Activated CD4-positive, alpha-beta T cell treated with anti-CD3 and anti-CD28 coated beads, Interleukin-2, amount 50 U/mL, for 1 hour (primary cell): ENCODE results near the gene FGF14.

Experiments
- DNase-seq: peaks from one replicate; pipeline ENCODE4 v3.0.0-alpha.2; 2020

FGF14 gene

DNA sequence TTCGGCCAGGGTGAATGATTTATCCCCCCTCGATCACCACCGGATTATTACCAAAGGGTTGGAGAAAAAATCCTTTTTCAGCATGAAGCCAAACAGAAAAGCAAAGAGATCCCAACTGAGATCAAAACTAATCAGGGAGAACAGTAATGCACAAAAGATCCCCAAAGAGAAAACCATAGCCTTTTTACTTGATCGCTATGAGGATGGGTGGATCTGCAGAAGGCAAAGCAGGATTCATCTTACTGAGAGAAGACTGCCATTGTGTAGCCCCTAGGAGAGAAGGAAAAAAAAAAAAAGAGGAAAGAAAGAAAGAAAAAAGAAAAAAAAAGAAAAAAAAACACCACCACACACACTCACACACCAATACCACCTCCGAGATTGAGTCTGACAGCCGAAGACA, at the start of gene FGF14:
FGF14 (minus strand) TSS at position 283 of the 400 bp plus-strand sequence.
- no peak for DNase-seq

DNA sequence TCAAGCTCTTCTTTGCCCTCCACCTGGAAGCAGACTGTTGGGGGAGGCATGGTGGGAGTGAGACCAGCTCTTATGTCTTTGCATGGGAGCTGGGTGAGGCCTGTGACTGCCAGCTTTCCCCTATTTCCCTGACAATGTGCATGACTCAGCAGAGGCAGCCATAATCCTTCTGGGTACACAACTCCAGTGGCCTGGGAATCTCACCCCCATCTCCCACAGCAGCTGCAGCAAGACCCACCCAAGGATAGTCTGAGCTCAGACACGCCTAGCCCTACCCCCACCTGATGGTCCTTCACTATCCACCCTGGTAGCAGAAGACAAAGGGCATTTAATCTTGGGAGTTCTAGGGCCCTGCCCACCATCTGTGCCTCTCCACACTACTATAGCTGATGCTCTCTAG, 41.4 kb upstream of the FGF14 start:
- no peak for DNase-seq

DNA sequence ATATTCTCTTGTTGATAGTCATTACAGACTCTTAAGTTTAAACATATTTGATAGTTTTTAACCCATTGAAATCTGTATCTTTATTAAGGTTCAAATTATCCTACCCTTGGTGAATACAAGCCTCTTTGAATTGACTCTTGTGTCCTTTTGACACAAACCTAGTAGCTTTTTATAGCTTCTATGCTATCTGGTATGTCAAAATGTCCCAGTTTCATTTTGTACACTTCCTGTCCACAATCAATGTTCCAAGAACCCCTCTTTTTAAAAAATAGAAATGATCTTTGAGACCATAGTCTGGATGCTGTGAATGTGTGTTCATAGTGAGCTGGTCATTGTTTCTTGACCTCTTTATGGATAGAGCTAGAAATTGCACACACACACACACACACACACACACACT, 39.2 kb upstream of the FGF14 start:
- no peak for DNase-seq

DNA sequence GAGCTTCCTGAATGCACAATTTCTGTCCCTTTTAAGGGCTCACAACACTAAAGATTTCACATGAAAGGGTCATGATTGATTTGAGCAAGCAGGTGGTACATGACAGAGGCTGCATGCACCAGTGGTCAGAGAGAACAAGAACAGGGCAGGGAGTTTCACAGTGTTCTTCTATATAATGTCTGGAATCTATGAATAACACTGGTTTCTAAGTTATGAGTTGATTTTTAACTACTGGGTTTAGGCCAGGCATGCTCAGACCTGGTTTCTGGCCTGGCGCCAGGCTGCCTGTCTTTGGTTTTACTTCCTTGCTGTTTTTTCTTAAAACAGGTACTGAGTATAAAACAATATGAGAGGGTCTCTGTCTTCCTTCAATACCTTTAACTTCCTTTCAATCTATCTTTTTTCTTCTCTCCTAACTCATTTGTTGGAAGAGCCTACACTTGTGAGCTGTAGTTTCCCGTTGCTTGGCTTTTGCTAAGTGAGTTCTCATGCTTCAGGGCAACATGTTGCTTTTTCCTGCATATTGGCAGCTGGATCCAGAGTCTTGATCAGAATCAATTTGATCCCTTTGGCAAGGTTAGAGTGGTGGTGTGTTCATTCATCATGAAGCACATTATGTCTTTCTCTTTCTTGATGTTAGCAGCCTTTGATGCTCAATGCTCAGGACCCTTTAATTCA, 38.5 kb upstream of the FGF14 start:
- no peak for DNase-seq

DNA sequence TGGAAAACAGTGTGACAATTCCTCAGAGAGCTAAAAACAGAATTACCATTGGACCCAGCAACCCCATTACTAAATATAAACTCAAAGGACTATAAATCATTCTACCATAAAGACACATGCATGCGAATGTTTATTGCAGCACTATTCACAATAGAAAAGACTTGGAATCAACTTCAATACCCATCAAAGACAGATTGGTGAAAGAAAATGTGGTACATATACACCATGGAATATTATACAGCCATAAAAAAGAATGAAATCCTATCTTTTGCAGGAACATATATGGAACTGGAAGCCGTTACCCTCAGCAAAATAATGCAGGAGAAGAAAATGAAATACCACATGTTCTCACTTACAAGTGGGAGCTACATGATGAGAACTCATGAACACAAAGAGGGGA, 20.8 kb upstream of the FGF14 start:
- no peak for DNase-seq

DNA sequence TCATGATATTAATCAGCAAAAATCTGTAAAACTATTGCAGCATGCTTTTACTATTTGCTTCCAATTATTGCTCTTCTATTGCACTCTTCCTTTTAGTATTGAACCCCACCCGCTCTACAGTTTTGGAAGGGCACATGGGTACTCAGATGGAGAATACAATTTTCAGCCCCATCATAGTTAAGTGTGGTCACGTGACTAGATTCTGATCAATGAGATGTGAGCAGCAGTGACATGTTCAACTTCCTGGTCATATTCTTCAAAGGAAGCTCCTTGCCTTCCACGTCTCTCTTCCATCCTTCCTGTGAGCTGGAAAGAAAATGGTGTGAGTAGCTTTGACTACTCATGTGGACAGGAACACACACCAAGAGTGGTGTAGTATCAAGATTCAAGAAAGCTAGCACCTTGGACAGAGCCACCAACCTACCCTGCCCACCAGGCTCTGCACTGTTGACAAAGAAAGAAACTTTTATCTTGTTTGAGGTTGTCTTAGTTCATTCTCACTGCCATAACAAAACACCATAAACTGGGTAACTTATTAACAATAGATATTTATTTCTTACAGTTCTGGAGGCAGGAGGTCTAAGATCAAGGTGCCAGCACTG, 3.8 kb upstream of the FGF14 start:
- no peak for DNase-seq

DNA sequence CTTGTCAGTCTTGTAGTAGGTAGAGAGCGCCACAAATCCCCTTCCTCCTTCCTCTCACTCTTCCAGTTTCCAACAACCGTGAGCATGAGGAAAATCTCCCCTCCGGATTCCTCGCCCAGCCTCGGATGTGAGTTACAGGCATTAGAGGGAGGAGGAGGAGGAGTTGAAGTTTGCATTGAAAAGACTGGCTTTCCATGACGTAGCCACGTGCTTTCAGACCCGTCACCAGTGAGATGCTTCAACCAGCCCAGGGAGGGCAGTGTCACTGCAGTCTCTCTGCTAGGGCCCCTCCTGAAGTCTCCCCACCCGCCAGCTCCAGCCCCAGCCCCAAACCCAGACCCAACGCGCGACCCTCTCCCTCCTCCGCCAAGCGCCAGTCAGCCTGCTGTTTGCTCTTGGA, 442 bp upstream of the FGF14 start:
- DNase-seq = no peak

DNA sequence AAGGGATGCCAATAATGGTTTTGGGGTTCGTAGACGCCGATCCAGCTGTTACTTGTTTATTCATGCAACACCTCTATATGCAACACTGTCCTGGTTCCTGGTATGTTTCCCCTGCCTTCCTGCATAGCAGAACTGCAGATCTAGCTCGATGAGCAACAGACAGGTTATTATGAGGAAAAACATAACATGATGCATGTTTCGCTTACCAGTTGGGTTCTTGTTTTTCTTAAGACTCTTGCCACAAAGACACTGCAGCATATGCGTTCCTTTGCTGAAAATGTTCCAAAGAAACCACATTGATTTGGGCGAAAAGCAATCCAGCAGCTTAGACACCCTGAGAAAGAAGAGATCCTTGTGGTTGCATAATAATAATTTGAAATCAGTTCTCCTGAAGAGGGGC, 583 bp downstream of the FGF14 start:
- DNase-seq = no peak

DNA sequence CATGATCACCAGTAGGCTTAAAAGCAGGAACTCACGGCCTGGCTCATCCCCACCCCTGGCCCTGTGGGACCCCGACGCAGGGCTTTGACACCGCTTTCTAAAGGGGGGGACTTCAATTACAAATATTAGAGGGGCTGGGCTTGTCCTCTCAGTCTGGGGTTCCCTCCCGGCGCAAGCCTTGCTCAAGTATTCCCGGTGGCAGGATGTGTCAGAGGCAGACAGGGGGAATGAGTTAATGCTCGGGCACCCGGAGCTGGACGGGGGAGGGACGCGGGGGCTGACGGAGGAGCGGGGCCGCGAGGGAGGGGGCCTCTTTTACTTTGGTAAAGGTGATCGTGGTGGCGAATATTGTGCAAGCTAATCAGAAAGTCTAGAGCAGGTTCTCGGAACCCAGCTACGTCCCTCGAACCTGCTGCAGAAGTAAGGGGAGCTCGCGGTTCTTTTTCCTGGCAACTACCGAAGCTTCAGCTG, 1.1 kb downstream of the FGF14 start:
- no peak for DNase-seq

DNA sequence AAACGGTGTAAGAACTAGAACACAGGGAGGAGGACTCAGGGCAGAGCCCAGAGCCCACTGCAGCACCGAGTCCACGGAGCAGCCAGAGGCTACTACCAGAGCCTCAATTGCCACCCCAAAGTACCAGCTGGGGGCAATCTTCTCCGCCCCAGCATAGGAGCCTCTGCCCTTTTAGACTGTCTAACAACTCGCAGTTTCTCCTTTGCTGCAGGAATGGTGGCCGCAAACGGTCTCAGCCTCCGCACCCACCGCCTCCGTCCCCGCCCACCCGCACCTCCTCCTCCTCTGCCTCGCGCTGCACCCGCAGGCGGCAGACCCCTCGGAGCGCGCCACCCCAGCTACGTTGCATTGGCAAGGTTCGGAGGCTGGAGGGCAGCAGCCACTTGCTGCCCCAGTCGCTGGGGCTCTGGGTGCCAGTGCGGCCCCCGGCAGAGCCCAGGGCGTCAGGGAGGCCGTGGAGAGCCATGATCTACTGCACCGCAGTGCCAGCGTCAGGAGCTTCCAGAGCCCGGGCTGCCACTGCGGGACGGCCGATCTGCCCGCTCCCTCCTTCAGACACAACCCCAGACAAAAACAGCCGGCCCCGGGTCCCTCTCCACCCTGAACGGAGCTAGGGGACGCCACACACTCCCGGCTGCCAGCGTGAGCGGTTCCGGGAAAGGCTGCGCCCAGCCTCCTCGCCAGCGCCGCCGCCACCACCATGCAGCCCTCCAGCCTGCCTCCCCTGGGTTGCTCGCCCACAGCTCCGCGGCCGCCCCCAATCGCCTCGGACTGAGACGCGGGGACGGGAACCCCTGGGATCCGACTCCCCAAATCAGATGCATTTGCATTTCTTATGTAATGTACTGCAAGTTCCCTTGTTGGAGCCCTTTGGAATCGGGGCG, 1.8 kb downstream of the FGF14 start:
- DNase-seq = no peak

DNA sequence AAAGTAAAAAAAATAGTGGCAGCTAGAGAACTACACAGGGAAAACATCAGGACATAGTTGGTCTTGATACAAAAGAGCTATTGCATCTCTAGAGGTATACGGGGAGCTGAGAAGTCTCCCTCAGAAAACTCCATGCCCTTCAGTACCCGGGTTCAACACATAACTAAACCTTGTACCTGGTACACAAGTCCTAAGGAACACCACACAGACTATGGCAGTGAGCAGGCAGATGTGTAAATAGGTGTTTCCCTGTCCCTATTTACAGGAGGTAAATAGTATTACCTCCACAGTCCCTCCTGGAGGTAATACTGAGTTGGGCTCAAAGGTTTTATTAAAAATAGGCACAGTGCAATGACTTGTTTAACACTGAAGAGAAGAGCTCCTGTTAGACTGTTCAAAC, 5.9 kb downstream of the FGF14 start:
- no peak for DNase-seq

DNA sequence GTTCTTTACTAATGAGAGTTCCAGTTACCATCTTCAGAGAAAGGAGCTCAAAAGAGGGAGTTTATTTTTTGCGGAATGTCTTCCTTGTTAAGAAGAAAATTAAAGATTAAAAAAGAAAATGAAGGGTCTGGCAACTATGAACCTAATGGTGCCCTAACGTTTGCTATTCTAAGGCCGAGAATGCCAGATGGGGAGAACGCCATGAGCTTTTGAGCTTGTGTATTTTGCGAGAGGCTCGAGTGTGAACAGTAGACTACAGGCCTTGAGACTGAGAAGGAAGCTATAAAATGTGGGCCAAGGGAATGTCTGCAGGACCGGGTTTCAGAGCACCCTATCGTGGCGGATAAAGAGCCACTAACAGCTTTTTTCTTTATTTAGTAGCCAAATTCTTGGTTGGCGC, 6.7 kb downstream of the FGF14 start:
- no peak for DNase-seq

DNA sequence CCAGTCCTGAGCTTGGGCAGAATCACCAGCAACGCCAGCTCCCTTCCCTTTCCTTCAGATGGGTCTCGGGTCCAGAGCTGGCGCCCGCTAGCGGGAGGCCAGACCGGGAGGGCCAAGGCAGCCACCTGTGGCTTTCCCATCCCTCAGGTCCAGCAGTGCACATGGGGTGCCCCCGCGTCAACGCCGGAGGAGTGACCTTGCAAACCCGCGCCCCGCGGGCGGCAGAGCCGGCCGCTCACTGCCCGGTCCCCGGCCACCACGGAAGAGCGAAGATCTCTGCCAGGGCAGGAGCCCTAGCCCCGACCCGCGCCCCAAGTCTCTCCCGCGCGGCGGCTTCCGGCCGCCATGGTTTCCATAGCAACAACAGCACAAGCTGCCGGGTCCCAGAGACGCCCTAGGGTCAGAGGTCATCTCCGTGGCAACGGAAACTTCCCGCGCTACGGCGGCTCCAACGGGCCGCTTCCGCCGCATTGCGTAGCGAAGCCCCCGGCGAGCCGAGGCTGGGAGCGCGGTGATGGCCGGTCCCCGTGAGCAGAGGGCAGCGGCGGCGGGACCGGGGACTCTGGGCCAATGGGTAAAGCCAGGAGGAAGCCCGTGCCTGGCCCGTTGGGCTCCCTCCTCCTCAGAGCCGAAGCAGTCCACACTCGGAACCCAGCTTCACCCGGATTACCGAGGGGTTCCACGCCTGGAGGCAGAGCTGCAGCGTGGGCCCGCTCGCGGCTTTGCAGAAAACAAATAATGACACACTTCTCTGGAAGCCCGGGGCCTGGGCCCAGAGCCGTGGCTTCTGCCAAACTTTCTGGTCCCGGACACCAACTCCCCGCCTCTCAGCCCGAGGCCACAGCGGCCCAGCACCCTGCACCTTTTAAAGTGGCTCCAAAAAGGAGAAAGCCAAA, 7.4 kb downstream of the FGF14 start:
- peak; percentile 97 for DNase-seq

DNA sequence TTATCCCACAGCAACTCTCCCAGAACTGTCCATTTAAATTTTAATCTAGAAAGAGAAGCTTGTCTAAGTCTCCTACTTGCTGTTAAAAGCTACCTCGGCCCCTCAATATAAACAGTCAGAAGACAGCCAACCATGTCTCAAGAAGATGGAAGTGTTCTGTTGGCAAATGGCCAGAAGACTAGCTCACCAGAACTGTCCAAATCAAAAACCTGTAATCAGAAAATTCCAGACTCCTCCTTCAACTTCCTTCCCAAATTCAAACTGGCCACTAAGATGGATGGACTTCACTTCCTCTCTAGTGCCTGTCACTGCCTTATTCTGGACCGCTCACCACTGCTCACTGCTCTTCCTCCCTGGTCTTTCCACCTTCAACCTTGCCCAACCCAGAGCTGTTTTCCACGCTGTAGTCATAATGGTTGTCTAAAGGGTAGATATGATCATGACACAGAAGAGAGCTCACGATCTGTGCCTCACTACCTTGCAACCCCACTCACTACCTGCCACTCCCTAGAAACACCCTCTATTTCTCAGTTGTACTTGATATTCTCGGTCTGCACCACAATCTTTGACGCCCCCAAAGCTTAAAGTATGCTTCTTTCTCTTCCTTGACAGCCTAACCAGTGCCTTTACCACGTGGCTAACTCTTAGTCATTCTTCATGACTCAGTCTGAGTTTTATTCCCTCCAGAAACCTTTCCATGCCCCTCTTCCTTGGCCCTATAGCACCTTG, 9.2 kb downstream of the FGF14 start:
- DNase-seq = no peak

DNA sequence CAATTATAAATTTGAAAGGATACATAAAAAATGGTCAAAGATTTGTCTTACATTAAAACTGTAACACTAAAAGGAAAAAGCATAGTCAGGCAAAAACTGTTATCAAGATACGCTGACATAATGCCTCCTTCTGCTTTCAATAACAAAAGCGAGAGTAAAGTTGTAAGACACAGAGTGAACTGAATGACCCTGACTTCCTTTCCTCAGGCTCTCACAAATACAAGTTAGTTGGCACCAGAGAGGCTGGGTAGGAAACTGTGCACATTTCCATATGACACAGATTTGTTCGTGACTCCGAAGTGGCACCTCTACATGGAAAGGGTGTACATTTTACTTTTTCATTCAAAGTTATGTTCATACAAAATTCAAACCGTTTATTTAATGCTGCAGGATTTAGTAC, 15.4 kb downstream of the FGF14 start:
- no peak for DNase-seq

DNA sequence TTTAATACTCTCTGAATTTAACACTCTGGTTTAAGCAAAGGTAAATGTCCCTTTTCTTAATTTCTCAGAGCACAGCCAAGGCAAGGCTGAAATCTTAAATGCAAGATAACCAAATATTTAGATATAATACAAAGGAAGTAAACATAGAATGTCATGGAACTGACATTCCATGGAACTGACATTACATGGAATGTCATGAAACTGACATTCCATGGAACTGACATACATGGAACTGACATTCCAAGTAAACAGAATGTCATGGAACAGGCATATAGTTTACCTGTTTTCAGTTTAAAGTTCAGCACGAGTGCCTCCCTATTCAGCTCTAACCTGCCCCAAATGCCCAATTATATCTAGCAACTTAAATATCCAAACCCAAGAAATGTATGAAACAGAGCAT, 21.8 kb downstream of the FGF14 start:
- no peak for DNase-seq

DNA sequence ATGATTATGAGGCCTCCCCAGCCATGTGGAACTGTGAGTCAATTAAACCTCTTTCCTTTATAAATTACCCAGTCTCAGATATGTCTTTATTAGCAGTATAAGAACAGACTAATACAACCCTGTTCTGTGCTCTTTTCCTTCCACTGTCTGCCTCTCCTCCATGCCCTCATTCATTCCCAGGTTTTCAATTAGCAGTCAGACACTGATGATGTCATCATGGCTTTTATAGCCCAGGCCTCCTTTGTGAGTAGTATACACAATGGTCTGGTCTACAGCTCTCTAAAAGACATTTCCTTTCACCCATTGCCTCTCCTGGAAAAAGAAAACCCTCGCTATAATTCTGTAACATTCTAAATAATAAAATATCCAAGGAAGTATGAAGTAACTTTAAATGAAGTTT, 25.5 kb downstream of the FGF14 start:
- no peak for DNase-seq

DNA sequence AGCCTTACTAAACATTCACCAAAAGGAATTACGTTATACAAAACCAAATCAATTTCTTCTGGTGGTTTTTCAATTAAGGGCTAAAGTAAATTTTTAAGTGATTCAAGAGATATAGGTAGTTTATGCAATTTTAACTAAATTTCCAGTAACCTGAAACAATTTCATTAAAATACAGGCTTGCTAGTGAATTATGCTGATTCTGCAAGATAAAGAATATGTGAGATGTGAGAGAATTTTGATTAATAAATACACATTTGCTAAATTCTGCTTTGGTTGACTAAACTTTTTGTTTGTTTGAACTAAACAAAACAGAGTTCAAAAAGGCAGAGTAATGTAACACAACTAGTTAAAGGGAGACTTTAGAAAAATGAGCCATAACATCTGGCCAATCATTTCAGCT, 27.1 kb downstream of the FGF14 start:
- no peak for DNase-seq

DNA sequence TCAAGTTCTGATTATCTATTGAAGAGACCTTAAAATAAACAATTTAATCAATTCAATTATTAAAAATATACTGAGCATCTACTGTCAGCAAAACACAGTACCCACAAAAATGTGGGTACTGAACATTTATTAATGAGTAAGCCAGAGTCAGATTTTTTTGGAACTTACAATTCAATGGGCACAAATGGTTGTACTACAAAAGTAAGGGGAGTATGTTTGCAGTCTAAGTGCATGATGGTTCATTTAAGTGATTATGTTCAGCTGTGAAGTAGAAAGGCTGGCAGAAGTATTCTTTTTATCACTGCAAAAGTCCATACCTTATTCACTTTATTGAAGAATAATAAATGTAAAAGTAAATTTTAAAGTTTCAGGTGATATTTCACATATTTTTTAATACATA, 27.6 kb downstream of the FGF14 start:
- no peak for DNase-seq

DNA sequence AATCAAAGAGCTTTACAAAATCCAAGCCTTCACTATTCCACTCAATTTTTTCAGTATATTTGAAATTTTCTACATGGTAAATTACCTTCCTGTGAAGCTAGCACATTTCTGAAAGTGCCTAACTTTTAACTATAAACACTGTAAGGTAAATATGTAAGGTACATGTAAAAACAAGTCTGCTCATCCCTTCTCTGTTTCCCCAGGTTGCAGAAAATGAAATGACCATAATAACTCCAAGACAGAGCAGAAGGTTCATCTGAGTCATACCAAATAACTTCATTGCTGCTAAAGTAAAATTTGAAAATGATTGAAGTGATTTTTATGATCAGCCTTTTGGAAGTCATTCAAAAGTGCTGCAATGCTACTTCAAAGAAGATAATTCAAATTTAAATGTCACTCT, 28.6 kb downstream of the FGF14 start:
- DNase-seq = no peak

DNA sequence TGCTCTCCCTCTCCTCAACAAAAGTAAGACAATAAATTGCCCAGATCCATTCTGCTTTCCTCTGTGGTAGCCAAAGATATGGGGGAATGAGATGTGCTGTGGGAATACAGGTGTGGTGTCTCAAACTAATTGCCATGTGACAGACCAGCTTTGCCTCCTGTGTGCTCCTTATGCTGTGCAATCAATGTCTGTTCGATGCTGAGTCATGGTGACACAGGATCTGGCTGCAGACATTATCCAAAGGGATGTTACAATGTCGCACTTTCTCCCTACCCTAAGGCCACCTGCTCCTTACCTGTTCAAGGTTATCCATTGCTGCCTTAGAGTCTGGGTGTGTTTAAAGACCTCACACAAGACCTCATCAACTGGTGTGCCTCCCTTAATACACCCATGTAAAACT, 32.5 kb downstream of the FGF14 start:
- no peak for DNase-seq

DNA sequence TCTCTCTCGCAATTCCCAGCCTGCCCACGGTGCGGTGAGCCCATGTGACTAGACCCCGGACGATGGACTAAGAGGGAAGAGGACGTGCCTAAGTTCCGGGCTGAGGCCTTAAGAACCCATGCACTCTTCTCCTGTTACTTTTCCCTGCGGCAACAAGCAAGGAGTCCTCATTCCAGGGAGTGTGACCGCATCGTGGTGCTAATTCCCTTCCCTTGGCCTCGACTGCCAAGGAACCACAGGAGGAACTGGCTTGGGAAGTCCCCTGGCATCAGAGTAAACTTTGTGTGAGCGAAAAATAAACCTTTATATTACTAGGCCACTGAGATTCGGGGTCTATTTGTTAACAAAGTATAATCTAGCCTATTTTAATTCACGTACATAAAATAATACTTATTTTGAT, 34.0 kb downstream of the FGF14 start:
- DNase-seq = no peak
